GM19468 (cell line): Measurements from ENCODE around the gene TRIP12.
"Not testable (repeated sequence)": the region's sequence is repeated elsewhere in the genome, so short reads cannot be mapped to it uniquely, and the experiment has no call there.

ENCODE experiments used
- ATAC-seq: cut with Tn5 transposase; IDR thresholded peaks from one replicate; pipeline ENCODE4 v1.9.1; 2021; ENCODE audit warnings: mild to moderate bottlenecking, moderate library complexity, moderate number of reproducible peaks; ENCODE audit not compliant: unreplicated experiment; ENCODE audit errors: extremely low read depth

The TRIP12 gene

DNA sequence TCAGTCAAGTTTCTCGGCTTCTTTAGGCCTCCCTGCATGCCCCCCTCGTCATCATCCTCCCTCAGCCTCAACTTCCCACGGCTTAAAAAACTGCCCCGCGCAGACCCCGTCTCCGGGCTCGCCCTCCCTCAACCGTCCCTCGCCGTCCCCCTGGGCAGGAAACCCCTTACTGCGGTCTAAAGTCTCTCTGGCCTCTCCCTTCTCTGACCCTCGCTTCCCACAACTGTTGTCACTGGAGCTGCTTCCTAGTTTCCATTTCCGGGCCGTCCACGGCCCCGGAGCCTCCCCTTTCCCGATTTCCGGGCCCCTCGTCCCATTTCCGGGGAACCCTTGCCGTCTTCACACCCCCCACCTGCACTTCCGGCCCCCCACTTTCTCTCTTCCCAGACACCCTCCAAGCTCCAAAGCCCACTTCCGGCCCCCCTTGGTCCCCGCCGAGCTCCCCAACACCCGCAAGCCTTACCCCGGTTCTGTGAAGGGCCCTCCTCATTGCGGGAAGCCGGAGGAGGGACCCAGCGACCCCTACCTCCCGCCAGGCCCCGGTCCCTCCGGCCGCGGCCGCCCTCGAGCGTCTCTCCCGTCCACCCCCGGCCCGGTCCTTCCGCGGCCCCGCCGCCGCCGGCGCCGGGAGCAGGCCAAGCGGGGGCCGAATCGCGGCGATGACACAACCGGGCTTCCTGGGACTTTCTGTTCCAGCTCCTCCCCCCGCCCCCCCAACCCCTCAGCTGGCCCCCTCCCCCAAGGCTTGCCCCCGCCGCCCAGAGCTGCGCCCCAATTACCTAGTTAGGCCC, 513 bp downstream of the TRIP12 start:
- peak; percentile 1 for ATAC-seq

DNA sequence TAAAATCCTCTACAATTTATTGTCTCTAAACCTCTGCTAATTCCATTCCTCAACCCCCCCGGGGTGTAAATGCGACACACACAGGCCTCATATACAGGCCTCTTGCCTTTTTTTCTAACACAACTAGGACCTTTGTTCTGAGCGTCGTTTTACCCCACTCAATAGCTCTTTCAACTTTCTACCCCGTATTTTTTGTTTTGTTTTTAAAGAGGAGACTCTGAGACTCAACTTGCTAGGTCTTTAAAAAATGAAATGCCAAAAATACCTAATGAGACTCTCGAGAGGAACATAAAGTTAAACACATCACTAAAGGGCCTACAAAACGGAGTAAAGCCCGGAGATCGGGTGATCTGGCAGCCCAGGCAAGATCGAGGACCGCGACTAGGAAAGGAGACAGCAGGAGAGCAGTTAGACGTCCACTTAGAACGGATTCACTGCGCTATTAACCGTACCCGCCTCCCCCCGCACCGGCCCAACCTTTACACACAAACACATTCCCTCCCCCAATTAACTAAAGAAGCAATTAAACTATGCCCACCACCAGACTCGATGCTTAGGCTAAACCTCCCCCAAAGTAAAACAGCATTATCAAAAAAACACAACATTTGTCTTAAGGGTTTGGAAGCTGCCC, 1.7 kb downstream of the TRIP12 start:
- ATAC-seq = no peak

DNA sequence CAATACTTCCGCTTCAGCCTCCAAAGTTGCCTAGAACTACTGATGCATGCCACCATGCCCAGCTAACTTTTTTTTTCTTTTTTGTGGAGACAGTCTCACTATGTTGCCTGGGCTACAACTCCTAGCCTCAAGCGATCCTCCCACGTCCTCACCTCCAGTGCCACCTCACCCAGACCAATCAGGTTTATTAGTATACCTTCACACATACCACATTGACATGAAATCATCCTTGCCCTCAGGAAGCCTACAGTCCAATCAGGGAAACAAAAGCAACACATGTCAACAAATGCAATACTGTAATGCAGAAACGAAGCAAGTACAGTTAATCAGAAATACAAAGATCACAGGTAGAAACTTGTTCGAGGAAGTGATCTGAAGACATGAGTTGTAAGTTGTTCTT, 4.0 kb downstream of the TRIP12 start:
- no peak for ATAC-seq

DNA sequence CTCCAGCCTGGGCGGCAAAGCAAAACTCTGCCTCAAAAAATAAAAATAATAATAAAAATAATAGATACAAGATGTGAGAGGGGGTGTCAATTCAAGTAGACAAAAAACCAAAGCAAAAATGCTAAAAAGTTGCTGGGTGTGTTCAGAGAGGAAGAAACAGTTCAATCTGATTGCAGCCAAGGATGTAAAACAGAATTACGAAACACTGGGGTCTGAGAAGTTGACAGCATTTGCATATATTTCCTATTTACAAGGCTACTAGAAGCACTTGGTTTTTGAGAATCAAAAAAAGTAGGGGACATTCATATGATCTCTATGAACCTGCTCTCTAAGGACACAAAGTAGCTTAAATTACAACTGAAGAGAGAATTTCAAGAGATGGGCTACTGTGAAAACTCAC, 7.6 kb downstream of the TRIP12 start:
- ATAC-seq = no peak

- ATAC-seq = no peak
Observed at GRCh38 chr2:229910832-229911412, 10.9 kb downstream of the TRIP12 start.

DNA sequence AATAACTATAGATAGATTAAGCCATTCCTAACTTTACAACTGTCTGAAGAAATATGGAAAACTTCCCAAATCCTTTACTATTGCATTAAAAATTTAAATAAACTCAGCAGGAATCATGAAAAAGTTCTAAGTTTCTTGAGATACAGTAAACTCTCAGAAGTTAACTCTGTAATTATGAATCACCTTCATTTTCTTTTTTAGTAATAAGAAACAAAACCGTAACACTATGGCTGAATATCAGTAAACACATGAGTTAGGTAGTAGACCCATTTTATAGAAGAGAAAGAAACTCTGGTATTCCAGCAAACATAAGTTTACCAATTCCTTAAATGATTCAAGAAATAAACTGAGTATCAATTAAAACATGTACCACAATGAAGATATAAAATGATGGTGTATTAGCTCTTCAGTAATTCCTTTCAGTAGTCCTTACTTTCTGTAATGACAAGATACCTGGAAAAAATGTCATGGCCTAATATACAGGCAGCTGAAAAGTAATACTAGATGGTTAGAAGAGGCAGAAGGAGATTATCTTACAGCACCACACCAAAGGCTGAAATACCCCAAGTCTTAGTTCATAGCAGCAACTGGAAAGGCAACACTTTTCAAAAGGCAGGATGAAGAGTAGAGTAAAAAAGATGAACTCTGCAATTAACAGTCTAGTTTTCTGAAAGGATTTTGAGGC, 11.5 kb downstream of the TRIP12 start:
- ATAC-seq = no peak

DNA sequence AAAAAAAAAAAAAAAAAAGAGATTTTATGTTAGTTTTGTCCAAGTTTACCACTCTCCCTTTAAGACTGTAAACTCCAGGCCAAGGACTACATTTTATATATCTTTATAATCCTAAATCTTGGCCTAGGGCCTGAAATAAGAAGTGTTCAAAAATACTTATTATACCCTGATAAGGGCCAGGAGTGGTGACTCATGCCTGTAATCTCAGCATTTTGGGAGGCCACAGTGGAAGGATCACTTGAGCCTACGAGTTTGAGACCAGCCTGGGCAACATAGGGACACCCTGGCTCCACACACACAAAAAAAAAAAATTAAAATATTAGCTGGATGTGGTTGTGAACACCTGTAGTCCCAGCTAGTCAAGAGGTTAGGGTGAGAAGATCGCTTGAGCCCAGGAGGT, 12.7 kb downstream of the TRIP12 start:
- ATAC-seq = no peak

GRCh38 chr2:229905601-229906000, 16.2 kb downstream of the TRIP12 start:
- no peak for ATAC-seq

- no peak for ATAC-seq
Observed at GRCh38 chr2:229903037-229903436, 18.8 kb downstream of the TRIP12 start.

DNA sequence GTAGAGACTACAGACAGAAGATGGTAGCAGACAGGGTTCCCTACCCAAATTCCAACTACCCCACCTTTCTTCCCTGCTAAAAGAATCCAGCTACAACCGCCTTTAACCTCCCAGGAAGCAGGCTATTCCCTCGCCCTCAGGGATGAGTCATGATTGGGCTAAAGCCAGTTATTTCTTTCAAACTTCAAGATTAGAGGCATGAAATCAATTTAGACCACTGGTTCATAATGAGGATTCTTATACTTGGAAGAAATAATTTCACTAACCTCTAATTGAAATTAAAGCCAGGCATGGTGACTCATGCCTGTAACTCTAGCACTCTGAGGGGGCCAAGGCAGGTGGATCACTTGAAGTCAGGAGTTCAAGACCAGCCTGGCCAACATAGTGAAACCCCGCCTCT, 20.0 kb downstream of the TRIP12 start:
- ATAC-seq = no peak

- ATAC-seq = not testable (repeated sequence)
Observed at GRCh38 chr2:229900514-229900913, 21.3 kb downstream of the TRIP12 start.

DNA sequence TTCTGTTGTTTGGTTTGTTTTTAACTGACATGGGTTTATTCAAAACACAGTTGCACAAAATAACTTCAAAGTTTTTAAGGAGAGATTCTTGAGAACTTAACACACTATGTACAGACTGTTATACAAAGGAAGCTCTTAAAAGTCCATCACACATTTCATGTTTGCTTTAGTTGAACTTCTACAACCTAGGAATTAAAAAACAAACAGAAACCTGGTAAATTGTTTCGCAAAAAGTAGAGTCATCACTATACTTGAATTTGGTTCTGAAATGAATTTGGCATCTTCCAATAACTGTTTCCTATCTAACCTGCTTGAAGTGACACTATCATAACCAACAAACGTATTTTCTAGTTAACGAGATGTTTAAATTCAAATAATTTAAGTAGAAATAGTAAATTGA, 21.8 kb downstream of the TRIP12 start:
- no peak for ATAC-seq

- ATAC-seq = no peak
Observed at GRCh38 chr2:229899604-229900003, 22.2 kb downstream of the TRIP12 start.

DNA sequence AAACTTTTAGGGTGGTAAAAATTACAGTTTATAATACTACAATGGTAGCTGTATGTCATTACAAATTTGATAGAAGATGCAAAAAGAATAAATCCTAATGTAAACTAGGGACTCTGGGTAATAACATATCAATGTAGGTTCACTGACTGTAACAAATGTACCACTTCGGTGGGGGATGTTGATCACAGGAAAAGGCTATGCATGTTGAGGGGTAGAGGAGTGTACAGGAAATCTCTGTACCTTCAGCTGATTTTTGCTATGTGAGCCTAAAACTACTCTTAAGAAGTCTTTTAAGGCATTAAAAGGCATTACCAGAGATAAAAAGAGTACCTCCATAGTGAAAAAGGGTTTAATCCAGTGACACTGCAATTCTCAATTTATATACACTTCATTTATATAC, 25.0 kb downstream of the TRIP12 start:
- no peak for ATAC-seq

DNA sequence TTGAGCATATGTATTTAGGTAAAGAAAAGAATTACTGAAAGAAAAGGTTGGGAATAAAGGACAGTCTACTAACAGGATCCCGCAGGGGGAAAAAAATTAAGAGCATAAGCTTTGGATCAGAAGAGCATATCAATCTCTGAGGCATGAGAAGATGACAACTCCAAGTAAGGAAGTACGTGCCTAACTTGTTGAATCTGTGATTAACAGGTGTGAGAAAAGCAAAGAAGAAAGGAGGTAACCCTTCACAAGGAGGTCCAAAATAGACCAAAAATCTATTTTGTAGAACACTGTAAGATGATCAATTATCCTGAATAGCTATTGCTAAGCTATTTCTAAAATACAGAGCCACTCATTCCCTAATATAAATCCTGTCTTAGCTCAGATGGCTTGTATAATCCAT, 32.8 kb downstream of the TRIP12 start:
- no peak for ATAC-seq

DNA sequence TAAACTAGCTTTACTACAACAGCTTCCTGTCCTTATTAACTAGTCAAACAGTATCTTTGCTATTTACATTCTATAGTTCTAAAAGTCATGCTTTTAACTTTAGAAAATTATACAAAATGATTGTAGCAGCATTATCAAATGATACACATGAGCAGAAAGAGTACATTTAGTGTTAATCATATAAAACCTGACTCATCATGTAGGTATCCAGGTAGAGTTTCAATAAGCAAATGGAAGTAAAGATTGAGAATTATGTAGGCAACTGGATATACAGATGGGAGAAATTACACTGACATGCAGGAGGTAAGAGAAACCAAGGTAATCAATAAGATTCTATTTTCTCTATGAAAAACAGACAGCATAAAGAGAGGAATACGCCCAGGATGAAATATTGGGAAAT, 33.8 kb downstream of the TRIP12 start:
- ATAC-seq = no peak

GRCh38 chr2:229887441-229887840, 34.4 kb downstream of the TRIP12 start:
- no peak for ATAC-seq

DNA sequence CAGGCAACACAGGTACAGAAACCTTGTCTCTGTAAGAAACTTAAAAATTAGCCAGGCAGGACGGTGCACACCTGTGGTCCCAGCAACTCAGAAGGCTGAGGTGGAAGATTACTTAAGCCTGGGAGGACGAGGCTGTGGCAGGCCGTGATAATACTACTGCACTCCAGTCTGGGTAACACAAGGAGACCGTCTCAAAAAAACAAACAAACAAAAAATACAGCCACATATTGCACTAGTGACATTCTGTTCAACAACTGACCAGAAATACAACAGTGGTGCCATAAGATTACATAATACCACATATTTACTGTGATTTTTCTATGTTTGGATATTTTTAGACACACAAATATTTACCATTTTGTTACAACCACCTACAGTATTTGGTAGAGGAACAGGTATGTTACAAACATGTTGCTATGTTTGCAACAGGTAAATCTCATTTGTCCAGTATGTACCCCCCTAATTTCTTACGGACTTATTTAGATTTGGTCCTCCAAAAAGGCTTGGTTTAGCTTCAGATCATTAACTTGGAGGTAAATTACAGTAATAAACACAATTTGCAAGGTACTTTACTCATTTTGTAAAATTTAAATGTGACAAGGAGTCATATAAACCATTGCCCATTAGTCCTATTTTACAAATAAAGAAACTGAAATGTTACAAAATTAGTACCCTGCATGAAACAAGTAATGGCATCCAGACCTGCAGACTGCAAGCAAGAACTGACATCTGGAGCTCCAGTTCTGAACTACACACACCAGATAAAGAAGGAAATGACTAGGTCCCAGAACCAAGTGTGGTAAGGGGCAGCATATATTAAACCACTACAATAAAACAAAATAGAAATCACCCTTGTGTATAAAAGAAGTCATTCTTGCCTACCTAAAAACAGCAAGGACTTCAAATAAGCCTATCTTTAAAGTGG, 36.8 kb downstream of the TRIP12 start:
- ATAC-seq = no peak

DNA sequence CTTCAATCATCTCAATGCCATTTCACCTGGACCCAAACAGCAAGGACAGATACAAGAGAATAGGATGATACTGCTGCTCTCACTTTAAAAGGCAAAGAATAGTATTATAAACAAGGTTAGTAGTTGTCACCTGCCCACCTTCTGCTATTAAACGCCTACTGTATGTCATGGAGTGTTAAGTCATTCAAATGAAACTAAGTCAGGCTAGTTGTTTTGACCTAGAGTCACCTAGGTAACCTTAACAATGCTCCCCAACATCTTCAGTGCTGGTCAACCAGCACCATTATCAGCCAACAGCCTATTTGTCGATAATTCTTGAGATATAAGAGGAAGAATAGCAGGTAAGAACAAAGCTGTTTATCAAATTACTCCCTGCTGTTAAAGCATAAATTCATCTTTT, 39.2 kb downstream of the TRIP12 start:
- ATAC-seq = no peak
